HCT116 (cell line): ENCODE data around the gene RUFY1.

Experiments
- POLR2A ChIP-seq: IDR thresholded peaks from 2 replicates; pipeline ENCODE4 v1.7.0; 2011; ENCODE audit warnings: borderline replicate concordance; ENCODE audit not compliant: insufficient read depth, insufficient read length; ENCODE audit errors: extremely low read depth
- POLR2AphosphoS5 ChIP-seq: IDR thresholded peaks from 2 replicates; pipeline ENCODE4 v1.6.1; 2011; ENCODE audit warnings: mild to moderate bottlenecking, low read depth, low read length, moderate library complexity
- ZNF274 ChIP-seq: fragments of 200-500 bp; sonication (Bioruptor generic); IDR thresholded peaks from 2 replicates; pipeline ENCODE4 v1.6.1; 2014; ENCODE audit warnings: mild to moderate bottlenecking, low read depth, low read length, inconsistent platforms
- TF ChIP-seq, protein P1 (sequence below), 3 experiments: fragments of 200-600 bp in 1 of 3; sonication (generic) in 1 of 3; IDR thresholded peaks in 2 of 3; conservative IDR thresholded peaks in 1 of 3; 2 replicates each; pipeline ENCODE4 v1.5.1; 2012 to 2017; ENCODE audit warnings: low read depth in 2 of 3, low read length in 2 of 3, antibody characterized with exemption in 1 of 3, borderline replicate concordance in 1 of 3, control low read depth in 1 of 3, mild to moderate bottlenecking in 1 of 3, mixed read lengths in 1 of 3, mixed run types in 1 of 3, moderate library complexity in 1 of 3; ENCODE audit not compliant: insufficient read depth in 1 of 3

DNA sequence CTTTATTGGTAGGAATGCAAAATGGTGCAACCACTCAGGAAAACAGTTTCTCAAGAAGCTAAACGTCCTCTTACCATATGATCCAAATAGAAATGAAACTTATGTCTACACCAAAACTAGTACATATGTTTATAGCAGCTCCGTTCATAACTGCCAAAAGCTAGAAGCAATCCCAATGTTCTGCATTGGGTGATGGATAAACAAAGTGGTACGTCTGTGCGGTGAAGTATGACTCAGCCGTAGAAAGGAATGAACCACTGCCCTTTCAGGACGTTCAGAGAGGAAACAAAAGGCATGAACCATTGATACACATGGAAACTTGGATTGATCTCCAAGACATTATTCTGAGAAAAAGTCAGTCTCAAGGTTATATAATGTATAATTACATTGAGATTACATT, 45.6 kb downstream of the RUFY1 start:
- TF ChIP-seq, protein P1, sequence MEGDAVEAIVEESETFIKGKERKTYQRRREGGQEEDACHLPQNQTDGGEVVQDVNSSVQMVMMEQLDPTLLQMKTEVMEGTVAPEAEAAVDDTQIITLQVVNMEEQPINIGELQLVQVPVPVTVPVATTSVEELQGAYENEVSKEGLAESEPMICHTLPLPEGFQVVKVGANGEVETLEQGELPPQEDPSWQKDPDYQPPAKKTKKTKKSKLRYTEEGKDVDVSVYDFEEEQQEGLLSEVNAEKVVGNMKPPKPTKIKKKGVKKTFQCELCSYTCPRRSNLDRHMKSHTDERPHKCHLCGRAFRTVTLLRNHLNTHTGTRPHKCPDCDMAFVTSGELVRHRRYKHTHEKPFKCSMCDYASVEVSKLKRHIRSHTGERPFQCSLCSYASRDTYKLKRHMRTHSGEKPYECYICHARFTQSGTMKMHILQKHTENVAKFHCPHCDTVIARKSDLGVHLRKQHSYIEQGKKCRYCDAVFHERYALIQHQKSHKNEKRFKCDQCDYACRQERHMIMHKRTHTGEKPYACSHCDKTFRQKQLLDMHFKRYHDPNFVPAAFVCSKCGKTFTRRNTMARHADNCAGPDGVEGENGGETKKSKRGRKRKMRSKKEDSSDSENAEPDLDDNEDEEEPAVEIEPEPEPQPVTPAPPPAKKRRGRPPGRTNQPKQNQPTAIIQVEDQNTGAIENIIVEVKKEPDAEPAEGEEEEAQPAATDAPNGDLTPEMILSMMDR (IDR thresholded peaks at IDR 0.05 in 2 of 3, conservative IDR thresholded peaks at IDR 0.05 in 1 of 3; ENCODE audit: borderline replicate concordance in 1 of 3, insufficient read depth in 1 of 3, low read depth in 2 of 3, low read length in 2 of 3): no peak
- TF ChIP-seq POLR2A: no peak
- no peak for TF ChIP-seq ZNF274
- TF ChIP-seq POLR2AphosphoS5: no peak
